HG03460 (cell line): ENCODE measurements around the gene AFF1.
"Not testable (repeated sequence)": the region's sequence is repeated elsewhere in the genome, so short reads cannot be mapped to it uniquely, and the experiment has no call there.

Experiments
- ATAC-seq: cut with Tn5 transposase; IDR thresholded peaks from one replicate; pipeline ENCODE4 v1.9.1; 2021; ENCODE audit not compliant: unreplicated experiment

The AFF1 gene

DNA sequence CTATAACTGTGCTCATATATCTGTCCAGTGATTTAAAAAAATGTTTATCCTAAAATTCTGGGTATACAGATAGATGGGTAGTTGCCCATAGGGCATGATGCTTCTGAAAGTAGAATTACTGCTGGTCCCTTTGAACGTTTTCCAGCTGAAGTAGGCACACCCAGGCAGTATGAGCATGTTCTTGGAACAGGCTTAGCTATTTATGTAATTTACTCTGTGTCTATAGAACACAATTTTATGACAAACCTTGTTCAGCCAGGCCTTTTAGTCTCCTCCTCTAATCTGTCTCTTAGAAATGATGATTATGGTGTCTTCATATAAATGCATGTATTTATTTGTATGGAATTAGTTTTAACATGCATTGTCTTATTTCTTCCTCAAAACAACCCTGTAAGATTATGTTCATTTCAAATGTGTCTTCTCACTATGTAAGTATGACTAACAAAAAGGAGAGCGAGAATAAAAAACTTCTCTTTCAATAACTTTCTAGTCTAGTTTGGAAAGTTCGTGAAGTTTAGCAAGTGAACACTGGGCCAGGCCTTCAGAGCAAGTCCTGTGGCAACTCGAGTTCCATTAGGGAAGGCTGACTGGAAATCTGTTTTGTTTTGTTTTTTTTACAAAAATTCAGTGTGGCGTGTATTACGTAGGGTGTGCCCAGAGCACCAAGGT lies 142.0 kb downstream of the AFF1 start:
- ATAC-seq: no peak

DNA sequence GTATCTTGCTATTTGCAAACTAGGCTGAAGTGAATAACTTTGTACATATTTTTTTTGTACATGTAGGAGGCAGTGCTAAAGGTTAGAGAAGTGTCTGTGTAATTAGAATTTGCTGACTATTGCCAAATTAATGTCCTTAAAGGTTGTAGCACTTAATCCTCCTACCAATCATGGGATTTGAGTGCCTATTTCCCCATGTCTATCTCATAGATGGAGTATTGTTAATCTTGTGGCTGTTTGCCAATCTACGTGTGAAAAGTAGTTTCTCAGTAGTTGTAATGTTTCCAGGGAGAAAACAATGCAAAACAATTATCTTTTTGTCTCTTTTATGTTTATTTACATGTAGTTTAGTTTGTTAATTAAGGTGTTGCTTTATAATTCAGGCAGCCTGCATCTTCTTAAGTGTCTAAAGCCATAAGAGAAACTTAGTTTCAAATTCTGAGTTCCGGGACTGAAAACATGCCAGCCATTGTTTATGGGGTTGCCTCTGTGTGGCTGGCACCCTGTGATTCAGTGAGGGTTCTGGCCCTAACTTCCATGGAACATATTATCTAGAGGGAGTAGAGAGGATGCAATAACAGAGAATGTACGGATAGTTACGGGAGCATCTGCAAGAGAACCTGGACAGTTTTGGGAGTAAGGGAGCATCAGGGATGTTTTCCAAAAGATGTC lies 143.2 kb downstream of the AFF1 start:
- no peak for ATAC-seq

DNA sequence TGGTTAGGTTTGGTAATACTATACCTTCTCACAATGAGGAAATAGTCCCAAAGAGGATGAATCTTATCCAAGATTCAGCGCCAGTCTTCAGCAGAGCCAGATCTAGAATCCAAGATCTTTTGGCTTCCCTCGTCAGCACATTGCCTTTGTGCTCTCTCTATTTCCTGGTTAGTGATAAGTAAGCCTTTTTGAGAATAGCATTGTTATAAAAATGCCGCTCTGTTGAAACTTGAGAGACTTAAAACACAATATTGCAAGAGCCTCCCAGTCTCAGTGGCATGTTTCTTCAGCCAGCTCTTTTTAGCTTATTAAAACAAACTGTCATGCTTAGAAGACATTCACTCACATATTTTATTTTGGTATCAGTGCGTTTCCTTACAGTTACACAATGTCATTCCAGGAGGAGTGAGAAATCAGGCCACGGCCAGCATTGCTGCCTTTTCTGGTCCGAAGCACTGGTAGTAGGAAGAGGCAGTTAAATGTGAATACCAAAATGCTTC lies 144.2 kb downstream of the AFF1 start:
- ATAC-seq: no peak

DNA sequence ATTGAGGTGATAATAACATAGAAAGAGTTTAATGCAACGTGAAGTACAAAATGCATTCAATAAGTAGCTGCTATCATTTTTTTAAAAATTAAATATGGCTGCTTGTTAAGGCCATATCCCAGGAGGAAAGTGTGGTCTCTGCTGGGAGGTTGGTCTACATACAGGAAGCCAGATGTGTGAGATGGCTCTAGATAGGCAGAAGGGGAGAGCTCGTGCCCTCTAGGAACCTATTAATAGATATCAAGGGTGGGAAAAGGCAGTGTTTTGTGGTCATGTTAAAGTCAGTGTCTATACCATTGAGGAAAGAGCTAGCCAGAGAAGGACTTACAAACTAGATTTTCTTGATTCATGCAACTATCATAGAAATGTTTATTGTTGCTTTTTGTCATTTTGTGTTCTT lies 145.2 kb downstream of the AFF1 start:
- no peak for ATAC-seq

DNA sequence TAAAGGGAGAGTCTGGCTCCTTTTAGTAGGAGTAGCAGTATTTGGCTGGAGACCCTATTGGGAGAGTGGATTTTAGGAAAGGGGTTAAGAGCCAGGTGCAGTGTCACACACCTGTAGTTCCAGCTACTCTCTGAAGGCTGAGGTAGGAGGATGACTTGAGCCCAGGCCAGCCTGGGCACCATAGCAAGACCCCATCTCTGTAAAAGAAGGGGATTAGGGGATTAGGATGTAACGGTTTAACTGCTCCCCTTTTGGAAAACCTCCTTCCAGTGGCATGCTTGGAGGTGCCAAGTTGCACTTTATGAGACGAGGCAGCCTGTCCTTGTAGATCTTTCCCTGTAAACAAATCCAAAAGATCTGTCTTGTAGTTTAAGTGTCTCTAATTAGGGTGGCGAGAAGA lies 145.7 kb downstream of the AFF1 start:
- no peak for ATAC-seq

DNA sequence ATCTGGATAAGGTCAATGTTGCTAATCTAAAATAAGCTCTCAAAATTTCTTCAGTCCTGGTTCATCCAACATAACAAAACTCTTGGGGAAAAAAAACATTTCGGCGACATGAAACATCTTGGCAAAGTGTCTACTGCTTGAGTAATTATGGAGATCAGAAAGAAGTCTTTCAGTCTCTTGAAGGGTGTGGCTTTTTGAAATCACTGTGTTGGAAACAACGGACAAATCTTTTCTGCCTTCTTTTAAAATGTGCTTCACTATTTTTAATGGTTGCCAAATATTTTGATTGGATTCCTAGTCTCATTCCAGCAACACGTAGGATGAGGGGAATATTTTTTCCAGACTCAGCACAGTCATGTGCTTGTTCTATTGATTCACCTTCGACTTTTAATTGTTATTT lies 147.0 kb downstream of the AFF1 start:
- ATAC-seq: no peak

DNA sequence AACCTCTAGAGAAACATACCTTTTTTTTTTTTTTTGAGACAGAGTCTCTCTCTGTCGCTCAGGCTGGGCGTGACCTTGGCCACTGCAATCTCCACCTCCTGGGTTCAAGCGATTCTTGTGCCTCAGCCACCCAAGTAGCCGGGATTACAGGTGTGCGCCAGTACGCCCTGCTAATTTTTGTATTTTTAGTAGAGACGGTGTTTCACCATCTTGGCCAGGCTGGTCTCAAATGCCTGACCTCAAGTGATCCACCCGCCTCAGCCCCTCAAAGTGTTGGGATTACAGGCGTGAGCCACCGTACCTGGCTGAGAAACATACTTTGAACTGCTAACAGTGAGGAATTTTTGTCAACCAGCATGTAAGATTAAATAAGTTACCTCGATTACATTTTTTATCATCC lies 150.9 kb downstream of the AFF1 start:
- ATAC-seq: not testable (repeated sequence)

DNA sequence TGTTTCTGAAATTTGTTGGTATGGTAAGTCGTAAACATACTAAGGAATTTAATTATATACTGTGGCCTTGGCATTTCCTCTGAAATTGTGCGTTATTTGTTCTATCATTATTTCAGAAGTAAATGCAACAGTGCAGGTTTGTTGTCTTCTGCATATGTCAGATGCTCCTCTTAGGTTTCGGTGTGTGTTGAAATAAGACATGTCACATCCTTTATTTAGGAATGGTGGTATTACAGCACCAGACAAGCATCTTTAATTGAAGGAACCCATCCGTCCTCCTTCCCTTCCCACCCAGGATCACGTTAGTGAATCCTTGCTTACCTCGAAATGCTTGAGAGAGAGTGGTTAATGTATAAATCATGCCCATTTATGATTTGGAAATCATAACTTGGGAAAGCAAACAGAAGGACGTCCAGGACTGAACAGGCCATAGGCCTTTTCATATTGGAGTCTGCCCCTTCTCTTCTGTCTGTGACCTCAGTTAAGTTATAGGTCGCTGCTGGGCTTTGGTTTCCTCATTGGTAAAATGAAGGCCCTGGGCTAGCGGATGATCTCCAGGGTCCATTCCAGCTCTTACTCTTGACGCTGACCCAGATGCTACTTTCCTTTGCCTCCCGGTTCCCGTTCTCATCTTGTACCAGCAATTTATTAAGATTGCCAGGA lies 151.5 kb downstream of the AFF1 start:
- ATAC-seq: no peak

DNA sequence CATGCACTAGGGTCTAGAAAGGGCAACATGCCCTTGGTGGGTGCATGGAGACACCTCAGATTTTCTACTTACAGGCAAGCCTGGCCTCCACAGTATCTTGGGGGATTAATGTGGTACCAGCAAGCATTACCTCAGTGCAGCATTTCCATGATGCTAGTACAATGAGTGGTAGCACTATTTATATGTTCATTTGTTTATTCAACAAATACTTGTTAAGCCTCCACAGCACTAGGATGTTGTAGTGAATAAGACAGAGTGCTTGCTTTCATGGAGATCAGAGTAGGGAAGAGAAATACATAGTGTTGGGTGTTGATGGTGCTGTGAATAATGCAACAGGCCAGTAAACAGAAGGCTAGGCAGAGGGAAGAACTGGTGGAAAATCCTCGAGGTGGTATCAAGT lies 152.2 kb downstream of the AFF1 start:
- no peak for ATAC-seq

DNA sequence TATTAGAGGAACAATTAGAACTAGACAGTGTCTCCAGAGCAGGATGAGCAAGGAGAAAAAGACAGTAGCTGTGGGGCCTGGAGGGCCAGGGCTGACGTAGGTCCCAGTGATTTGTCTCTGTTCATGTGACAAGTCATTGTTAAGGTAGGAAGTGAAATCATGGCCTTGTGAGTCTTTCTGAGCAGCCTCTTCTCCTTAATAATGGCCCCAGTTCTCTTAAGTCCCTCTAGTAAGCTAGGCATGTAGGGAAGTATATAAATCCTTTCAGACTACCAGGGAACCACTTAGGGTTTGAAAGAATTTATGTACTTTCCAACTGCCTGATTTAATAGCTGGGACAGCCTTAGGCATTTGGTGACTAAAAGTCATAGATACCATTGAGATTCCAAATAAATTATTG lies 152.6 kb downstream of the AFF1 start:
- no peak for ATAC-seq

DNA sequence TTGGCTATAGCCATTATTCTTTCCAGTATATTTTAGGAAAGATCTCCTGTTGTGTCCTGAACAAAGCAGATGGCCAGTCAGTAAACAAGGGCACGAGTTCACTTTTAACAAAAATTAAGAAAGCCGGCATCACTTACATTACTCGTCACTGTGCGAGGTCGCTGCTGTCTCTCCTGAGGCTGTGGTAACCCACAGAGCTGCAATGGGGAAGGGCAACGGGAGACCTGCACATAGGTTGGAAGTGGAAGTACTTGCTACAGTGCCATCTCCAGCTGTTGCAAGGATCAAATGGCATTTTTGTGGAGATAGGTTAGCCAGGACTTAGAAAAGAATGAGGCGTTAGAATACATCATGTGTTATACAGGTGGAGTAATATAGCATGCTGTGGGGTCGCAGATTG lies 153.4 kb downstream of the AFF1 start:
- no peak for ATAC-seq

DNA sequence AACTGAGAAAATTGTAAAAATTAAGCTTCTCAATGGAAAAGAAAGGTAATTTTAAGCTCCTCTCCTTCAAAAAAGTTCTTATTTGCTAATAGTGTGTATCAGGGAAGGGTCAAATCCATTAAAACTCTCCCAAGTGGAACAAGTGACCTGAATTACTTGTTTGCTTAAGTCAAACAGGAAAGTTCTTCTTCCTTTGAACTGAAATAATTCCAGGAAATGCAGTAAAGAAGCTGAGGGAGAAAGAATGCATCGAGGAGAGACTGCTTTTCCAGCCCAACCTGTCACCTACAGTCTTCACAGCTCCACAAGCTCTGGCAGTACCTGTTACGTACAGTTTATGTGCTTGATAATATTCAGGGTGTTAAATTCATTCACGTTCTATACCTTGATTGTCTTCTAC lies 154.6 kb downstream of the AFF1 start:
- no peak for ATAC-seq

DNA sequence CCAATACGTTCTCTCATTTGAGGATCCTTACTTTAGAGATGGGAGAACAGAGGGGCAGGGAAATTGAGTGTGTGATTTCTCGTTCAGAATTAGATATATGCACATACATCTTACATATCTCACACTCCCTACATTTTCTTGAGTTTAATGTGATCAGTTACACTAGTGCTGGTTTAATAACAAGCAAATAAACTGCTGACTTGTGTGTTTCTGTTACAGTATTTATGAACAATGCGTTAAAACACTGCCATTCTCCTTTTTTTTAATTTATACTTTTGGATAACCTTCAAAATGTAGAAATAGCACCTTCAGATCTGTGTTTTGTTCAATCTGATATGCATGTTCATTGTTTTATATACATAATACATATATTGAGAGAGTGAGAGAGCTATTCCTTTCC lies 155.5 kb downstream of the AFF1 start:
- ATAC-seq: no peak

DNA sequence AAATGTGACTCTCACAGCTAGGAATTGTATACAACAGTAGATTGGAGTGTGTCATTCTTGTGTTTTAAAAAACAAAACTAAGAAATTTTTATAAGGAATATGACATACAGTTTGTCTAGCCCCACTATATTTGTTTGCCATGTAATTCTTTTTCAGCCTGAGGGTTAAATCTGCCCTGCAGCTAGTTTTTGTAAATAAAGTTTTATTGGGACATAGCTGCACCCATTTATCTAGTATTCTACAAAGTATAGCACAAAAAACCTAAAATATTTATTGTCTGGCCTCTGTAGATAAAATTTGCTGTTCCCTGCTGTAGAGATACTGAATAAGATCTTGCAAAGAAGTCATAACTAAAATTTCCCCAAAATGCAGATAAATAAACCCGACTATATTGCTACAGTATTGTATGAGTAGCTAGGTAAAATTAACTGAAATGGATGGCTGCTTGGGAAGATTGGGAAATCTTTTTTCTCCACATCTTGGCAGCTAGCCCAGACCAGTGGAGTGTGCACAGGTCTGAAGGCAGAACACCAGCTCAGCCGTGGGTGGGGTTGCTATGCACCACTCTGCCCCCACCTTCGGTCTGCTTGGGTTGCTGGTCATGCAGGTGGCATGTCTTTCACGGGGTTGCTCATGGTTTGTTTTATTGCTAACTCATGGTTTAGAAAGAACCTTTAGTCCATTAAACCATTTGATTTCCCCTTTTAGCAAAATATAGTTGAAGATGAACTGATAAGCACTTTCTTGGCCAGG lies 157.8 kb downstream of the AFF1 start:
- ATAC-seq: peak; percentile 56

DNA sequence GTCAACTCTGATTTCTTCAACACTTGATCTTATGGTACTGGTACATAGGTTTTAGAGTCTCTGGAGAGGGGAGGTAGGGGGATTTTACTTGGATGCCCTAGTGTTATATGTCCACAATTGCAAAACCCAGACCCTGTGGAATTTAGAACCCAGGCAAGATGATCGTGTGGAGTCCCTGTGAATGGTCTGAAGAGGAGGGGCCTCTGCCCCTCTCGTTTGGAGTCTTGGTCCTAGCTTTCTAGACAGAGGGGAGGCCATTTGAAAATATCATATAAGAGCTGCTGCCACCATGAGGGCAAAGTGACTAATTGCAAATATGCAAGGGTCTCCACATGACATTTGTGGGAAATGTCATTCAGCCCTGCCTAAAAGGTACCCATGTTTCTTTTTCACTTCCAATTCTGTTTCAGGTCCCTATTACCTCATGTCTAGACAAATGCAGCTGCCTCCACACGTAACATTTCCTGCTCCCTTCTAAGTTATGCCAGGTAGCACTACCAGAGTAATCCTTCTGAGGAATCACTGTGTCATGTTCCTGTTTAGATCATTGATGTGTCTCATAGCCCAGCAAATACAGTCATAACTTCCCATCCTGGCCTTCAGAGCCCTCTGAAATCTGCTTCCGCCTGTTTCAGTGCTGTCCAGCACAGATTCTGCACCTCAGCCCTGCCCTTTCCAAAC lies 158.8 kb downstream of the AFF1 start:
- peak; percentile 65 for ATAC-seq

DNA sequence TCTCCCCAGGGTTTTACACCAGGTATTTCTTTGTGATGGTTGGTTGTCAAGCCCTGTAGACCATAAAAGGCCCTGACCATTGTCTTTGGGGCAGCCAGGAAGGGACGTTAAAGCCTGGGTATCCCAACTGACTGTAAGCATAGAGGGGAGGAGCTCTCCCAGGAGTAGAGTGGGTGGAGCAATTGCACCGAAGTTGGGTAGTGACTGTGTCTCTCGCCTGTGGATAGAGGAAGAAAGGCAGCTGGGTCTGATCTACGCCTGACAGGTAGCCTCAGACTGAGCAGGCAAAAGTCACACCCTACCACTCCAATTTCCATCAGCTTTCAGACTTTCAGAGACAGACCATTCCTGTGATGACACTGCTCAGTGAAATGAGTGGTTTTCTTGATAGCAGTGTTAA lies 162.3 kb downstream of the AFF1 start:
- no peak for ATAC-seq

DNA sequence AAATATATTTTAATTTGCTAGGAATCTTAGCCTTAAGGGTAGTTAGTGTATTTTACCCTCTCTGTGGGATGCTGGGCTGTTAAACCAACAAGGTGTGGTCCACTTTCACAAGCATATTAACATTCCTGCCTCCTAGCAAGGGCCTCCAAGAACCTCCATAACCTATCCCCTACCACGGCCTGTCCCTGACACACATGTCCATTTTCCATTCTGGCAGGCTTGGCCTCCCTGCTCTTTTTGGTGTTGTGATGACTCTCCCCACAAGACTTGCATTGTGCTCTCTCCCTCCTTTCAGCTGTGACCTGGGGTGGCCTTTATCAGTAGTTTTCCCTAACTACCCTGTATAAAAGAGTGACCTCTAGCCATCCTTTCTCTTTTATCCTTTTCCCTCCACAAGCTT lies 165.4 kb downstream of the AFF1 start:
- no peak for ATAC-seq

DNA sequence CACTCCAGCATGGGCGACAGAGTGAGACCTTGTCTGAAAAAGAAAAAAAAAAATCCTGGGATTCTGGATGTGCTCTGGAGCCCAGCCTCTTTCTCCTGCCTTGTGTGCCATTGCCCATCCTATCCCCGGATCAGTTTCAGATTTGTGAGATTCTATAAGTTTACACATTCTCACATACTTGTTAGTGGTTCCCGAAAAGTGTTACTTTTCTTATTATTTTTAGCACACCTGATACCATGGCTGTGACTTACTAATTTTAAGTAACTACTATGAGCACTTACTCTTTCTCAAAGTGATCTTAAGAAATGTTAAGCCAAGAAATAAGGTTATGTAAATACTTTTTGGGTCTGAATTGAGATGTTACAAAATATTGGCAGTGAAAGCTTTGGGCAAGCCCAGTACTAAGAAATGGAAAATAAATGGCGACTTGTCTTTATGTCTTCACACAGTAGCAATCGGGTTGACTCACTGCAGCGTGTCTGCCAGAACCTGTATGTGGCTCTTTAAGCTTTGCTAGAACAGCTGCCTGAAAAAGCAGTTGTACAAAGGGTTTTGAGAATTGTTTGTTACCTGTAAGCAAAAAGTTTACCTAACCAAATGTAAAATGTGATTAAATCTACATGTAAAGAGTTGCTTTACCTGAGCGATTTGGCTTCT lies 166.9 kb downstream of the AFF1 start:
- no peak for ATAC-seq

DNA sequence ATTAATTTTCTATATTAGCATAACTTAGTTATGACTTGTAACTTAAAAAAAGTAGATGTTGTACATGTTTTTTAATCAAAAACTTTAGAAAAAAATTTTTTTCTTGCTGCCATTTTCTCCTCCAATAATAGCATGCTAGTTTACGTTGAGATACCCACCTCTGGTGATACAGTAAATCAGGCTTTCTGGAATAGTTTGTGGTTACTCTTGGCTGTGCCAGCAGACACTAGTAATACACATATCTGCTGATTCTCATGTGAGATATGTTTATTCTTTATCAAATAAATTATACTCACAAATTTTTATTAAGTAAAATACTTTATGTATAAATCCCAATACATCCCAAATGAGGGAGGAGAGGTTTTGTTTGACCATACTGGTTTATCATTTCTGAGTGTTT lies 168.3 kb downstream of the AFF1 start:
- no peak for ATAC-seq

DNA sequence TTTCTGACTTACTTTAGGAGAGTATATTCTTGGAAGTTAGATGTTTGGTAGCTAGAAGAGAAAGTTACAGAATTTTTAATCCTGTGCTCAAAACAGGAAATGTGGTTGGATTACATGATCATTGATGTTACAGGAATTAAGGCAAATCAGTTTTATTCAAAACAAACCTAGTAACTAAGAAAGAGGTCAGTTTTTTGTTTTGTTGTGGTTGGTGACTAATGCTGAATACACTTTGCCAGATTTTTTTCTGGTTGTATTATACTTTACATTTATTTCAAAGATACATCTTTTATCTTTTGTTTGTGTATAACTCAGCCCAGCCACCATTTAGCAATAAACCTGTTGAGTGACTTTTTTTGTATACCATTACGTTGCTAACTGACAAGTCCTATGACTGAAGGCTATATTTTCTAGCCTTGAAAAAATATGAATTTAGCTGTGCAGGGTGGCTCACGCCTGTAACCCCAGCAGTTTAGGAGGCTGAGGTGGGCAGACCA lies 168.9 kb downstream of the AFF1 start:
- ATAC-seq: no peak
